T-helper 1 cell treated with Interleukin-12 subunit alpha and Interleukin-12 subunit beta and Interleukin-4 antibody, amounts not matched to agents 30 μg/mL and 1 μg/mL, for 36 hours (primary cell): Measurements from ENCODE around the gene SCN10A.

Source experiments
- H3K27ac Mint-ChIP-seq: one replicate; pipeline ENCODE4 v1.8.0; 2021; ENCODE audit warnings: mild to moderate bottlenecking, mixed read lengths
- H3K27me3 Mint-ChIP-seq: one replicate; pipeline ENCODE4 v1.8.0; 2021; ENCODE audit warnings: low read depth, mixed read lengths
- H3K36me3 Mint-ChIP-seq: one replicate; pipeline ENCODE4 v1.8.0; 2021; ENCODE audit warnings: low read depth, mixed read lengths
- H3K4me1 Mint-ChIP-seq: one replicate; pipeline ENCODE4 v1.8.0; 2021; ENCODE audit warnings: low read depth, mixed read lengths
- H3K4me3 Mint-ChIP-seq: one replicate; pipeline ENCODE4 v1.8.0; 2021; ENCODE audit warnings: mild to moderate bottlenecking, moderate library complexity, mixed read lengths
- H3K9me3 Mint-ChIP-seq: one replicate; pipeline ENCODE4 v1.8.0; 2021; ENCODE audit warnings: mixed read lengths

The SCN10A gene

GRCh38 chr3:38647217-38647970 is 168.6 kb downstream of the SCN10A start:
- Mint-ChIP-seq H3K36me3 (no peaks in the 10 kb centered on the region), H3K9me3 (no peaks in the 10 kb centered on the region), H3K4me1 (peaks cover 2% of the 10 kb centered on the region), H3K27me3 (peaks cover 3% of the 10 kb centered on the region), H3K27ac (no peak overlapping the region), H3K4me3 (no peak overlapping the region)
